ENCODE measurements around the gene TUBB6.

Gene TUBB6

GRCh38 chr18:12334366-12334808 is 26.3 kb downstream of the TUBB6 start:
- Mint-ChIP-seq H3K4me3 (no peak overlapping the region), H3K27me3 (no peaks in the 10 kb centered on the region), H3K4me1 (no peaks in the 10 kb centered on the region), H3K9me3 (no peaks in the 10 kb centered on the region), H3K27ac (no peak overlapping the region), H3K36me3 (ENCODE audit: low read depth) (peaks cover 44% of the 10 kb centered on the region)
- DNase-seq, result no peak
- ATAC-seq, result no peak

- H3K27ac Mint-ChIP-seq, result no peak overlapping the region
- no peak for ATAC-seq
- H3K9me3 Mint-ChIP-seq, result no peaks in the 10 kb centered on the region
- DNase-seq, result no peak
- H3K27me3 Mint-ChIP-seq, result no peaks in the 10 kb centered on the region
- peaks cover 40% of the 10 kb centered on the region for H3K36me3 Mint-ChIP-seq (ENCODE audit: low read depth)
- H3K4me3 Mint-ChIP-seq, result no peak overlapping the region
- H3K4me1 Mint-ChIP-seq, result no peaks in the 10 kb centered on the region
Measured at GRCh38 chr18:12334863-12335262, 26.8 kb downstream of the TUBB6 start.

GRCh38 chr18:12335503-12335902 is 27.5 kb downstream of the TUBB6 start:
- Mint-ChIP-seq H3K9me3 (no peaks in the 10 kb centered on the region), H3K27ac (no peak overlapping the region), H3K27me3 (no peaks in the 10 kb centered on the region), H3K4me1 (no peaks in the 10 kb centered on the region), H3K4me3 (no peak overlapping the region), H3K36me3 (ENCODE audit: low read depth) (peaks cover 44% of the 10 kb centered on the region)
- DNase-seq, result no peak
- peak; percentile 18 for ATAC-seq

GRCh38 chr18:12336171-12336613 is 28.2 kb downstream of the TUBB6 start:
- H3K27me3 Mint-ChIP-seq, result no peaks in the 10 kb centered on the region
- ATAC-seq (no peak), DNase-seq (no peak)
- H3K4me1 Mint-ChIP-seq, result no peaks in the 10 kb centered on the region
- H3K27ac Mint-ChIP-seq, result no peak overlapping the region
- no peak overlapping the region for H3K4me3 Mint-ChIP-seq
- H3K36me3 Mint-ChIP-seq (ENCODE audit: low read depth), result peaks cover 42% of the 10 kb centered on the region
- no peaks in the 10 kb centered on the region for H3K9me3 Mint-ChIP-seq

GRCh38 chr18:12336887-12337286 is 28.8 kb downstream of the TUBB6 start:
- Mint-ChIP-seq H3K4me1 (no peaks in the 10 kb centered on the region), H3K27me3 (no peaks in the 10 kb centered on the region), H3K9me3 (no peaks in the 10 kb centered on the region), H3K4me3 (no peak overlapping the region), H3K27ac (no peak overlapping the region), H3K36me3 (ENCODE audit: low read depth) (peaks cover 44% of the 10 kb centered on the region)
- ATAC-seq, result no peak
- no peak for DNase-seq

- Mint-ChIP-seq H3K9me3 (no peaks in the 10 kb centered on the region), H3K36me3 (ENCODE audit: low read depth) (peaks cover 56% of the 10 kb centered on the region), H3K4me1 (no peaks in the 10 kb centered on the region), H3K4me3 (no peak overlapping the region), H3K27ac (no peak overlapping the region), H3K27me3 (no peaks in the 10 kb centered on the region)
- ATAC-seq, result no peak
- no peak for DNase-seq
Measured at GRCh38 chr18:12338382-12338781, 30.3 kb downstream of the TUBB6 start.

- H3K9me3 Mint-ChIP-seq, result no peaks in the 10 kb centered on the region
- no peaks in the 10 kb centered on the region for H3K4me1 Mint-ChIP-seq
- H3K36me3 Mint-ChIP-seq (ENCODE audit: low read depth), result peaks cover 55% of the 10 kb centered on the region
- H3K27ac Mint-ChIP-seq, result no peak overlapping the region
- no peaks in the 10 kb centered on the region for H3K27me3 Mint-ChIP-seq
- ATAC-seq (no peak), DNase-seq (no peak)
- H3K4me3 Mint-ChIP-seq, result no peak overlapping the region
Measured at GRCh38 chr18:12340945-12341660, 33.1 kb downstream of the TUBB6 start.

- Mint-ChIP-seq H3K27me3 (no peaks in the 10 kb centered on the region), H3K9me3 (no peaks in the 10 kb centered on the region), H3K36me3 (ENCODE audit: low read depth) (peaks cover 57% of the 10 kb centered on the region), H3K4me1 (no peaks in the 10 kb centered on the region), H3K4me3 (no peak overlapping the region), H3K27ac (no peak overlapping the region)
- DNase-seq (no peak), ATAC-seq (no peak)
Measured at GRCh38 chr18:12342661-12343060, 34.6 kb downstream of the TUBB6 start.

- Mint-ChIP-seq H3K4me1 (no peaks in the 10 kb centered on the region), H3K36me3 (ENCODE audit: low read depth) (peaks cover 64% of the 10 kb centered on the region), H3K9me3 (no peaks in the 10 kb centered on the region), H3K27me3 (no peaks in the 10 kb centered on the region), H3K4me3 (no peak overlapping the region), H3K27ac (peak overlapping the region; percentile 12)
- no peak for DNase-seq
- ATAC-seq, result peak; percentile 54
Measured at GRCh38 chr18:12345491-12346239, 37.6 kb downstream of the TUBB6 start.

- H3K27me3 Mint-ChIP-seq, result no peaks in the 10 kb centered on the region
- H3K9me3 Mint-ChIP-seq, result no peaks in the 10 kb centered on the region
- peaks cover 64% of the 10 kb centered on the region for H3K36me3 Mint-ChIP-seq (ENCODE audit: low read depth)
- DNase-seq (no peak), ATAC-seq (no peak)
- H3K27ac Mint-ChIP-seq, result no peak overlapping the region
- H3K4me3 Mint-ChIP-seq, result no peak overlapping the region
- H3K4me1 Mint-ChIP-seq, result no peaks in the 10 kb centered on the region
Measured at GRCh38 chr18:12346240-12346565, 38.2 kb downstream of the TUBB6 start.

GRCh38 chr18:12347895-12348294 is 39.9 kb downstream of the TUBB6 start:
- ATAC-seq, result no peak
- H3K36me3 Mint-ChIP-seq (ENCODE audit: low read depth), result peaks cover 62% of the 10 kb centered on the region
- H3K4me1 Mint-ChIP-seq, result no peaks in the 10 kb centered on the region
- H3K27me3 Mint-ChIP-seq, result no peaks in the 10 kb centered on the region
- no peak overlapping the region for H3K27ac Mint-ChIP-seq
- DNase-seq, result no peak
- H3K9me3 Mint-ChIP-seq, result no peaks in the 10 kb centered on the region
- H3K4me3 Mint-ChIP-seq, result no peak overlapping the region

GRCh38 chr18:12352188-12352587 is 44.1 kb downstream of the TUBB6 start:
- H3K36me3 Mint-ChIP-seq (ENCODE audit: low read depth), result peaks cover 53% of the 10 kb centered on the region
- ATAC-seq (no peak), DNase-seq (no peak)
- no peak overlapping the region for H3K27ac Mint-ChIP-seq
- no peaks in the 10 kb centered on the region for H3K27me3 Mint-ChIP-seq
- H3K9me3 Mint-ChIP-seq, result no peaks in the 10 kb centered on the region
- H3K4me1 Mint-ChIP-seq, result peaks cover 6% of the 10 kb centered on the region
- no peak overlapping the region for H3K4me3 Mint-ChIP-seq

- Mint-ChIP-seq H3K4me3 (no peak overlapping the region), H3K9me3 (no peaks in the 10 kb centered on the region), H3K36me3 (ENCODE audit: low read depth) (peaks cover 48% of the 10 kb centered on the region), H3K4me1 (peaks cover 12% of the 10 kb centered on the region), H3K27ac (no peak overlapping the region), H3K27me3 (no peaks in the 10 kb centered on the region)
- DNase-seq (no peak), ATAC-seq (no peak)
Measured at GRCh38 chr18:12359515-12359927, 51.5 kb downstream of the TUBB6 start.

- peak overlapping the region; percentile 30 for H3K27ac Mint-ChIP-seq
- no peaks in the 10 kb centered on the region for H3K9me3 Mint-ChIP-seq
- no peak overlapping the region for H3K4me3 Mint-ChIP-seq
- peaks cover 50% of the 10 kb centered on the region for H3K36me3 Mint-ChIP-seq (ENCODE audit: low read depth)
- H3K4me1 Mint-ChIP-seq, result peaks cover 6% of the 10 kb centered on the region
- H3K27me3 Mint-ChIP-seq, result no peaks in the 10 kb centered on the region
- ATAC-seq (peak; percentile 86), DNase-seq (no peak)
Measured at GRCh38 chr18:12361770-12362378, 53.8 kb downstream of the TUBB6 start.

Data from activated naive CD8-positive, alpha-beta T cell treated with anti-CD3 and anti-CD28 coated beads, Interleukin-2, amount 50 U/mL, for 24 hours (primary cell).